B cell (primary cell): ENCODE measurements around the gene RNF166. TPM values are rescaled to one million over a fixed set of nuclear protein-coding genes. Genes with fewer than 3 reads are reported as not detected.

Experiments
- ATAC-seq: fragments of 200-7000 bp; cut with Tn5 transposase; one replicate; pipeline ENCODE4 v1.10.0; 2021; ENCODE audit warnings: low read depth, mild to moderate bottlenecking, moderate number of reproducible peaks, moderate library complexity
- CTCF ChIA-PET: fragments of 350-600 bp; sonication (Branson Sonifier 250); formaldehyde crosslinking; loops from one replicate; lab custom pipeline; 2021; ENCODE audit warnings: antibody characterized with exemption, inconsistent platforms; lab: Charles Lee
- POLR2A ChIA-PET: fragments of 350-600 bp; sonication (Branson Sonifier 250); formaldehyde crosslinking; loops from one replicate; lab custom pipeline; 2021; ENCODE audit warnings: antibody characterized with exemption; lab: Charles Lee
- DNase-seq: peaks from one replicate; pipeline ENCODE4 v3.0.0; 2013
- H2AFZ ChIP-seq: 2 replicates; pipeline ENCODE4 v1.6.1; 2012; ENCODE audit warnings: mild to moderate bottlenecking, low read depth, low read length; ENCODE audit not compliant: insufficient read depth, poor library complexity, severe bottlenecking
- H3K27ac ChIP-seq, 2 donors: 1 replicate in 1 of 2; 2 replicates in 1 of 2; pipeline ENCODE4 v1.5.1; 2012 to 2013; ENCODE audit warnings: low read length in 2 of 2, mild to moderate bottlenecking in 2 of 2, moderate library complexity in 1 of 2
- H3K27me3 ChIP-seq, 4 experiments: fragments of 200-600 bp in 1 of 4; sonication (generic) in 1 of 4; replicated peaks in 1 of 4; 1 replicate in 2 of 4; 2 replicates in 2 of 4; pipeline versions ENCODE4 v1.6.1 to v1.7.0; 2013 to 2016; ENCODE audit warnings: low read length in 3 of 4, mild to moderate bottlenecking in 2 of 4, mixed read lengths in 1 of 4, moderate library complexity in 1 of 4; ENCODE audit not compliant: insufficient read depth in 4 of 4, control insufficient read depth in 3 of 4; ENCODE audit errors: control extremely low read depth in 1 of 4
- H3K36me3 ChIP-seq, 2 experiments: replicated peaks in 1 of 2; 1 replicate in 1 of 2; 2 replicates in 1 of 2; pipeline versions ENCODE4 v1.6.1 to v1.7.1; 2013; ENCODE audit warnings: low read length in 1 of 2; ENCODE audit not compliant: insufficient read depth in 2 of 2, control insufficient read depth in 1 of 2; ENCODE audit errors: control extremely low read depth in 1 of 2, extremely low read depth in 1 of 2
- H3K4me1 ChIP-seq, 2 donors: fragments of 200-600 bp in 1 of 2; sonication (generic) in 1 of 2; 1 replicate in 1 of 2; 2 replicates in 1 of 2; pipeline versions ENCODE4 v1.5.1 to v1.6.1; 2013 to 2017; ENCODE audit warnings: low read length in 2 of 2; ENCODE audit not compliant: control insufficient read depth in 2 of 2, insufficient read depth in 2 of 2
- H3K4me2 ChIP-seq: replicated peaks from 2 replicates; pipeline ENCODE3; 2012; ENCODE audit warnings: mild to moderate bottlenecking, low read depth, low read length; ENCODE audit not compliant: poor library complexity, severe bottlenecking
- H3K4me3 ChIP-seq, 5 experiments: fragments of 200-600 bp in 1 of 5; sonication (generic) in 1 of 5; 1 replicate in 3 of 5; 2 replicates in 2 of 5; pipeline versions ENCODE4 v1.5.1 to v1.7.0; 2011 to 2016; ENCODE audit warnings: low read length in 4 of 5, mild to moderate bottlenecking in 4 of 5, low read depth in 2 of 5, control low read depth in 1 of 5, moderate library complexity in 1 of 5; ENCODE audit not compliant: insufficient read depth in 1 of 5; ENCODE audit errors: control extremely low read depth in 1 of 5, extremely low read depth in 1 of 5
- H3K79me2 ChIP-seq: fragments of 200-600 bp; sonication (generic); one replicate; pipeline ENCODE4 v1.6.0; 2016; ENCODE audit warnings: low read length; ENCODE audit not compliant: control insufficient read depth, insufficient read depth
- H3K9ac ChIP-seq: fragments of 200-600 bp; sonication (generic); 2 replicates; pipeline ENCODE4 v1.6.1; 2017; ENCODE audit warnings: mild to moderate bottlenecking, low read length, moderate library complexity
- H3K9me3 ChIP-seq, 3 donors: one replicate each; pipeline versions ENCODE4 v1.6.1 to v1.7.1; 2013; ENCODE audit warnings: low read length in 2 of 3; ENCODE audit not compliant: control insufficient read depth in 2 of 3, insufficient read depth in 1 of 3; ENCODE audit errors: control extremely low read depth in 1 of 3
- H4K20me1 ChIP-seq: 2 replicates; pipeline ENCODE4 v1.6.0; 2012; ENCODE audit warnings: mild to moderate bottlenecking, low read length; ENCODE audit not compliant: insufficient read depth, control insufficient read depth, poor library complexity, severe bottlenecking
- H3K27ac Mint-ChIP-seq: one replicate; pipeline ENCODE4 v1.8.0; 2021; ENCODE audit warnings: mixed read lengths
- H3K27me3 Mint-ChIP-seq: one replicate; pipeline ENCODE4 v1.8.0; 2021; ENCODE audit warnings: mixed read lengths
- H3K4me1 Mint-ChIP-seq: one replicate; pipeline ENCODE4 v1.8.0; 2021; ENCODE audit warnings: mixed read lengths
- H3K4me3 Mint-ChIP-seq: one replicate; pipeline ENCODE4 v1.8.0; 2021; ENCODE audit warnings: mixed read lengths
- H3K9me3 Mint-ChIP-seq: one replicate; pipeline ENCODE4 v1.8.0; 2022; ENCODE audit warnings: mixed read lengths; ENCODE audit not compliant: insufficient read depth
- CTCF ChIP-seq: fragments of 200-600 bp; IDR thresholded peaks from one replicate; pipeline ENCODE4 v1.8.0; 2022; ENCODE audit warnings: antibody characterized with exemption, mild to moderate bottlenecking
- EZH2 ChIP-seq: IDR thresholded peaks from 2 replicates; pipeline ENCODE4 v1.6.1; 2012; ENCODE audit warnings: borderline replicate concordance, low read depth, mild to moderate bottlenecking, moderate library complexity, low read length; ENCODE audit not compliant: insufficient read depth, poor library complexity, severe bottlenecking
- WGBS: methylation state at CpG from one replicate; pipeline ENCODE4 v1.1.5; 2013; ENCODE audit warnings: missing lambda C conversion rate; ENCODE audit not compliant: insufficient coverage; 5-methylcytosine and 5-hydroxymethylcytosine counted together
- intact Hi-C: fragments of 100-400 bp; cut with micrococcal nuclease; formaldehyde crosslinking; loops from one replicate; pipeline ENCODE4 v1.10.0; 2022
- polyA plus RNA-seq: library from polyadenylated mRNA; depleted of rRNA; stranded (reverse); fragments of >200 nt; gene quantifications from 2 replicates; pipeline ENCODE4 v1.2.3, GENCODE V29; 2012
- total RNA-seq, 2 donors: library from RNA; stranded (reverse); fragments of 120-200 nt in 1 of 2; gene quantifications; 1 replicate in 1 of 2; 2 replicates in 1 of 2; pipeline versions ENCODE4 v1.2.3 to v1.2.4, GENCODE V29; 2013 to 2022

RNF166 gene
- total and polyA plus RNA-seq, 2 donors (not counting 1 experiment from before 2014, with no cell fraction given) = 64.1 to 65.0 TPM

- CTCF ChIA-PET = interaction anchor here (0.7 to 1.1 kb wide), 2 partner anchors 12 to 435 kb away, joined by 3 to 4 read pairs; no protein-coding TSS in a partner anchor
- peaks cover 20% of the 10 kb centered on the region for H4K20me1 ChIP-seq
- POLR2A ChIA-PET = no interaction called here
- peaks cover 0 to 36% of the 10 kb centered on the region in 2 experiments for H3K36me3 ChIP-seq
- Mint-ChIP-seq H3K27me3 (no peaks in the 10 kb centered on the region), H3K9me3 (no peaks in the 10 kb centered on the region), H3K27ac (peak overlapping the region; percentile 20), H3K4me3 (no peak overlapping the region), H3K4me1 (peaks cover 4% of the 10 kb centered on the region)
- H3K4me3 ChIP-seq = no peak overlapping the region
- no peak overlapping the region for H3K27ac ChIP-seq
- no peak overlapping the region for H2AFZ ChIP-seq
- intact Hi-C loops = no loop called here
- H3K9me3 ChIP-seq = no peaks in the 10 kb centered on the region
- H3K4me2 ChIP-seq = no peak overlapping the region
- no peaks in the 10 kb centered on the region for H3K27me3 ChIP-seq
- no peak overlapping the region for H3K9ac ChIP-seq
- TF ChIP-seq EZH2 = no peak
- TF ChIP-seq CTCF = no peak
- no peak for DNase-seq
- peaks cover 5 to 11% of the 10 kb centered on the region in 2 donors for H3K4me1 ChIP-seq
- WGBS = 91% methylated on average over 13 of the region's 13 CpGs
- ATAC-seq = no peak
- peaks cover 12% of the 10 kb centered on the region for H3K79me2 ChIP-seq
These were observed 26.7 kb upstream of the RNF166 start for GRCh38 chr16:88732961-88733294.

GRCh38 chr16:88732172-88732960, 26.2 kb upstream of the RNF166 start:
- no peak for DNase-seq
- CTCF ChIA-PET = no interaction called here
- Mint-ChIP-seq H3K4me1 (peaks cover under 1% of the 10 kb centered on the region), H3K27ac (no peak overlapping the region), H3K4me3 (no peak overlapping the region), H3K9me3 (no peaks in the 10 kb centered on the region), H3K27me3 (no peaks in the 10 kb centered on the region)
- Histone ChIP-seq H3K4me2 (no peak overlapping the region), H3K27me3 (no peaks in the 10 kb centered on the region), H3K4me3 (no peak overlapping the region), H3K4me1 (peaks cover 0 to 5% of the 10 kb centered on the region in 2 donors), H4K20me1 (peaks cover 15% of the 10 kb centered on the region), H2AFZ (no peak overlapping the region), H3K36me3 (peaks cover 0 to 42% of the 10 kb centered on the region in 2 experiments), H3K27ac (no peak overlapping the region), H3K9me3 (no peaks in the 10 kb centered on the region), H3K9ac (no peak overlapping the region), H3K79me2 (peaks cover 14% of the 10 kb centered on the region)
- WGBS = 90% methylated on average over 26 of the region's 30 CpGs
- POLR2A ChIA-PET = no interaction called here
- intact Hi-C loops = no loop called here
- ATAC-seq = no peak
- TF ChIP-seq EZH2 (no peak), CTCF (no peak)
